ENCODE data around the gene RNF220. TPM values are rescaled to one million over a fixed set of nuclear protein-coding genes. Genes with fewer than 3 reads are reported as not detected.

RNF220 gene
- total RNA-seq, 6 experiments from 2014 or later: 42.1 to 54.7 (median 51.9) TPM

GRCh38 chr1:44413740-44414139 lies 8.7 kb downstream of the RNF220 start:
- 0 out of 2 replicates have a peak, but pooled peaks cover 7% of the 10 kb centered on the region for H3K36me3 Mint-ChIP-seq (ENCODE audit: low read depth)
- DNase-seq: no peak

GRCh38 chr1:44415013-44415412 lies 10.0 kb downstream of the RNF220 start:
- Mint-ChIP-seq H3K9me3 (no peaks in the 10 kb centered on the region), H3K4me1 (ENCODE audit: low read depth) (no peaks in the 10 kb centered on the region), H3K36me3 (ENCODE audit: low read depth) (no peaks in the 10 kb centered on the region), H3K27me3 (ENCODE audit: insufficient read depth) (peaks cover 37% of the 10 kb centered on the region), H3K4me3 (no peak overlapping the region), H3K27ac (no peak overlapping the region)
- TF ChIP-seq CTCF (IDR thresholded peaks at IDR 0.05): no peak
- no peak for DNase-seq

More at GRCh38 chr1:44413740-44414139, 8.7 kb downstream of the RNF220 start:
- Mint-ChIP-seq H3K4me1 (ENCODE audit: low read depth) (no peaks in the 10 kb centered on the region), H3K27me3 (ENCODE audit: insufficient read depth) (peaks cover 28% of the 10 kb centered on the region), H3K9me3 (no peaks in the 10 kb centered on the region; the same call in 1 of the 2 replicates), H3K4me3 (no peak overlapping the region), H3K27ac (no peak overlapping the region)
- no peak for TF ChIP-seq CTCF (IDR thresholded peaks at IDR 0.05)

- H3K9me3 Mint-ChIP-seq: no peaks in the 10 kb centered on the region
- TF ChIP-seq CTCF (IDR thresholded peaks at IDR 0.05): no peak
- no peaks in the 10 kb centered on the region for H3K4me1 Mint-ChIP-seq (ENCODE audit: low read depth)
- H3K27ac Mint-ChIP-seq: no peak overlapping the region
- H3K27me3 Mint-ChIP-seq (ENCODE audit: insufficient read depth): peaks cover 44% of the 10 kb centered on the region
- H3K36me3 Mint-ChIP-seq (ENCODE audit: low read depth): no peaks in the 10 kb centered on the region
- H3K4me3 Mint-ChIP-seq: no peak overlapping the region
- no peak for DNase-seq
Measured at GRCh38 chr1:44416408-44416807, 11.4 kb downstream of the RNF220 start.

- Mint-ChIP-seq H3K9me3 (no peaks in the 10 kb centered on the region), H3K27me3 (ENCODE audit: insufficient read depth) (peaks cover 54% of the 10 kb centered on the region), H3K4me1 (ENCODE audit: low read depth) (no peaks in the 10 kb centered on the region), H3K36me3 (ENCODE audit: low read depth) (no peaks in the 10 kb centered on the region), H3K27ac (no peak overlapping the region), H3K4me3 (no peak overlapping the region)
- no peak for TF ChIP-seq CTCF (IDR thresholded peaks at IDR 0.05)
- no peak for DNase-seq
Measured at GRCh38 chr1:44417351-44418021, 12.4 kb downstream of the RNF220 start.

GRCh38 chr1:44418022-44418673 lies 13.1 kb downstream of the RNF220 start:
- no peak for DNase-seq
- Mint-ChIP-seq H3K27ac (no peak overlapping the region), H3K9me3 (no peaks in the 10 kb centered on the region), H3K4me3 (no peak overlapping the region), H3K4me1 (ENCODE audit: low read depth) (no peaks in the 10 kb centered on the region), H3K36me3 (ENCODE audit: low read depth) (no peaks in the 10 kb centered on the region), H3K27me3 (ENCODE audit: insufficient read depth) (peaks cover 61% of the 10 kb centered on the region)
- no peak for TF ChIP-seq CTCF (IDR thresholded peaks at IDR 0.05)
